Ishikawa (cell line): ENCODE results near the gene TMEM150C.
A peak's percentile ranks its signal among the peaks of the same experiment; 100 is the strongest.

Experiments used
- CEBPB ChIP-seq: IDR thresholded peaks from 2 replicates; pipeline ENCODE4 v1.6.1; 2012
- CREB1 ChIP-seq: IDR thresholded peaks from 2 replicates; pipeline ENCODE4 v1.6.1; 2012; ENCODE audit warnings: low read depth
- EGR1 ChIP-seq: IDR thresholded peaks from 2 replicates; pipeline ENCODE4 v1.6.1; 2012
- EP300 ChIP-seq: IDR thresholded peaks from 2 replicates; pipeline ENCODE4 v1.6.1; 2012; ENCODE audit warnings: borderline replicate concordance
- FOXM1 ChIP-seq: IDR thresholded peaks from 2 replicates; pipeline ENCODE4 v1.6.1; 2012; ENCODE audit warnings: low read depth, borderline replicate concordance
- MAX ChIP-seq: IDR thresholded peaks from 2 replicates; pipeline ENCODE4 v1.6.1; 2012
- NFIC ChIP-seq: IDR thresholded peaks from 2 replicates; pipeline ENCODE4 v1.6.1; 2012
- RAD21 ChIP-seq: IDR thresholded peaks from 2 replicates; pipeline ENCODE4 v1.6.1; 2012; ENCODE audit warnings: low read depth
- REST ChIP-seq: IDR thresholded peaks from 2 replicates; pipeline ENCODE4 v1.6.1; 2012; ENCODE audit warnings: low read depth, mild to moderate bottlenecking
- TAF1 ChIP-seq: IDR thresholded peaks from 2 replicates; pipeline ENCODE4 v1.6.1; 2012; ENCODE audit warnings: low read depth, mild to moderate bottlenecking
- TCF12 ChIP-seq: IDR thresholded peaks from 2 replicates; pipeline ENCODE4 v1.6.1; 2012; ENCODE audit warnings: low read depth
- TEAD4 ChIP-seq: IDR thresholded peaks from 2 replicates; pipeline ENCODE4 v1.6.1; 2012
- USF1 ChIP-seq: IDR thresholded peaks from 2 replicates; pipeline ENCODE4 v1.6.1; 2012
- YY1 ChIP-seq: IDR thresholded peaks from 2 replicates; pipeline ENCODE4 v1.6.1; 2012; ENCODE audit warnings: low read depth
- ZBTB7A ChIP-seq: IDR thresholded peaks from 2 replicates; pipeline ENCODE4 v1.6.1; 2012; ENCODE audit warnings: low read depth

Gene TMEM150C

GRCh38 chr4:82480771-82481505 lies 80.8 kb downstream of the TMEM150C start:
- TF ChIP-seq CREB1: no peak
- TF ChIP-seq RAD21: no peak

- TF ChIP-seq MAX (no peak), CEBPB (no peak), REST (no peak), FOXM1 (no peak), USF1 (no peak), TCF12 (no peak)
These were observed 82.2 kb downstream of the TMEM150C start for GRCh38 chr4:82479562-82479961.

- TF ChIP-seq TAF1 (no peak), TCF12 (no peak), TEAD4 (no peak), EGR1 (no peak), NFIC (no peak), YY1 (no peak), CEBPB (no peak), FOXM1 (no peak), REST (no peak), ZBTB7A (no peak), USF1 (no peak), EP300 (no peak), MAX (no peak), RAD21 (no peak), CREB1 (no peak)
These were observed 88.1 kb downstream of the TMEM150C start for GRCh38 chr4:82473621-82474164.

GRCh38 chr4:82469791-82470345 lies 91.9 kb downstream of the TMEM150C start:
- TF ChIP-seq EP300 (no peak), RAD21 (0 out of 2 replicates have a peak, but pooled peaks have one; percentile 2), TAF1 (no peak)

- no peak for TF ChIP-seq YY1
- TF ChIP-seq RAD21: no peak
- TF ChIP-seq ZBTB7A: no peak
- no peak for TF ChIP-seq MAX
- TF ChIP-seq TAF1: no peak
- no peak for TF ChIP-seq TEAD4
- no peak for TF ChIP-seq FOXM1
- no peak for TF ChIP-seq EGR1
- TF ChIP-seq EP300: no peak
- no peak for TF ChIP-seq CEBPB
- TF ChIP-seq CREB1: no peak
- no peak for TF ChIP-seq NFIC
- no peak for TF ChIP-seq TCF12
- TF ChIP-seq REST: no peak
- no peak for TF ChIP-seq USF1
These were observed 94.3 kb downstream of the TMEM150C start for GRCh38 chr4:82467471-82467870.
